ENCODE results near the gene NUAK1.

NUAK1 gene

DNA sequence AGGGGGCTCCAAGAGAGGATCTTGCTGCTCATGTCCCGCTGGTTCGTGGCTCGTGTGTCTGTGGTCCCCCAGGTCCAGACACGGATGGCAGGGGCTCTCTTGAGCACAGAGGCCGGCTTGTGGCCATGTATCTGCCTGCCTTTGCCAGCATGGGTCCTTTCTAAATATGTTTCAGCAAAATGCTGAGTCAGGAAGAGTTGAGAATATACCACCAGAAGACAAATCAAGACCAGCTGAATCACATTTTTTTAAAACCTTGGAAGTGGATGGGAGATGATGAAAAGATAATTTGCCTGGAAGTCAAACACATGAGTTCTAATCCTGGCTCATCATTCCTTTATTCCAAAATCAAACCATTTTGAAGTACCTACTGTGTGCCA lies 58.0 kb downstream of the NUAK1 start:
- FAIRE-seq: no peak

DNA sequence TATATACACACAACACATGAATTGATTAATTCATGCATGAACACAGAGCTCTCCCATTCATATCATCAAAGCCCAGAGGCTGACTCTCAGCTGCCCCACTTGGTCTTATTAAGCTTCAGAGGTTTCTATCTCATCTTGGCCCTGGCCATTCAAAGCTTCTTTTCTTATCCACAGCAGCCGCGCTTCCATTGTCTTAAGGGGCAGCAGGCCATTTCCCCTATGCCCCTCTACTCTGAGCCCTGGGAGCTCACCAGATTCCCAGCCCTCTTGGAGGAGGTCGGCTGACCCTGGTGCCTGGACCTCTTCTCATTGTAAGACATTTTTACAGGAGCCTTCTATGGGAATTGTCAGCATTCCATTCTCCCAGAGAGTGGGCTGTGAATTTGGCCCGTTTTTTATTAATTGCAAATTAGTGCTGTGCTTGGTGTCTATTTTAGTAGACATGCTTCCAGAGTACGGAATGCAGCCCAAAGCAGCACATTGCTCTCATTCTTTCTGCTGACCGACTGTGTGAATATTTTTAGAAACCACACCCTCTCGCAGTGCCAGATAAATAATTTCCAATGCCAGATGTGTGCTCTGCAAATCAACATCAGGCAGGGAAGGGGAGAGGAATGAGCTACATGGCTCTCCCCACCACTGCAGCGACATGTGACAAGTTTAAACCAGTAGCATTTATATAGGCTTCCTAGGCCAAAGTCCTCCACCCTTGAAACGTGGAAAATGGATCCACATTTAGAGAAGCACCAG lies 58.5 kb downstream of the NUAK1 start:
- FAIRE-seq: no peak

DNA sequence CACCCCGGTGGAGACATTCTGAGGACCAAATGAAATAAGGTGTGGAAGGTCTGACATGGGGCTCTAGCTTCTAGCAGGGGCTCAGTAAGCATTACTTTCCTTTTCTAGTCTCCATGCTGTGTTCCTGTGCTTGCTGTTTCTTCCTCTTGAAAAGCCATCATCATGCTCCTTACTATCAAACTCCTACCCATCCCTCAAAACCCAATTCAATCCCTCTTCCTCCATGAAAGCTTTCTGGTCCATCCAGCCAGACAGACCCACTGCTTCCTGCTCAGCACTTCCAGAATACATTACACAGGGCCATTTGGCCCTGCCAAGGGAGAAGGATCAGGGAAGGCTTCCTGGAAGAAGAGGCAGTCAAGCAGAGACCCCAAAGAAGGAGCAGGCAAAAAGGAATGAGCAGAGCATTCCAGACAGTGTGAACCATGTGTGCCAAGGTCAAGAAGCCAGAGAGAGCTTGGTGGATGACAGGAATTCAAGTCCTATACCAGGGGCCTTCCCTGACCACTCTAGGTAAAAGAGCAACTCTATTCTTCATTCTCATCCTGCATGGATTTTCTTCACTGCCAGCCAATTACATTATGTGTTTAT lies 59.5 kb downstream of the NUAK1 start:
- no peak for FAIRE-seq

DNA sequence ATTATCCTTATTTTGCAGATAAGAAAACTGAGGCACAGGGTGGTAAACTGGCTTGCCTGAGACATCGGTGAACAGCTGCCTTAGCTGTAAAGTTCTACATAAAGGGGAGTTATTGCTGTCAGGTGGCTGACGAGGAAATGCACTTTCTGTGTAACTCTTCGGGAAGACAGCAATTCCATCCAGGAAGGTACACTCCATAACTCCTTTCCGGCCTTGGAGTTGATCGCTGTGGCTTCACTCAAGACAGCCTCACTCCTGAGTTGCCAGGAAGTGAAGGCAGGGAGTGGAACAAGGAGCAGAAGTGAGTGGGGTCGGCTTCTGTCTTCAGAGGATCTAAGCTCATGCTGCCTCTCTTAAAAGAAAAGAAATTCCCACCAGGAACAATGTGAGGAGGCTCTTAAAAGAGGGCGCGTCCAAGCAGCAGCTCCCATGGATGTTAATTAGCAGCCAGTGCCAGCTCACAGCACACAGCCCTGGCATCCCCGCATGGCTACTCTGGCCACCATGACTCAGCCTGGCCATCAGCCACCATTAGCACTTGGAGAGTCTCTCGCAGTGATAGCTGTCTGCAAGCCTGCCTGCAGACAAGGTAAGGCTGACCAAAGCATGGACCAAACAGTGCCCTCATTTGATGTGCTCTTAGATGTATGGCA lies 60.3 kb downstream of the NUAK1 start:
- FAIRE-seq: no peak

DNA sequence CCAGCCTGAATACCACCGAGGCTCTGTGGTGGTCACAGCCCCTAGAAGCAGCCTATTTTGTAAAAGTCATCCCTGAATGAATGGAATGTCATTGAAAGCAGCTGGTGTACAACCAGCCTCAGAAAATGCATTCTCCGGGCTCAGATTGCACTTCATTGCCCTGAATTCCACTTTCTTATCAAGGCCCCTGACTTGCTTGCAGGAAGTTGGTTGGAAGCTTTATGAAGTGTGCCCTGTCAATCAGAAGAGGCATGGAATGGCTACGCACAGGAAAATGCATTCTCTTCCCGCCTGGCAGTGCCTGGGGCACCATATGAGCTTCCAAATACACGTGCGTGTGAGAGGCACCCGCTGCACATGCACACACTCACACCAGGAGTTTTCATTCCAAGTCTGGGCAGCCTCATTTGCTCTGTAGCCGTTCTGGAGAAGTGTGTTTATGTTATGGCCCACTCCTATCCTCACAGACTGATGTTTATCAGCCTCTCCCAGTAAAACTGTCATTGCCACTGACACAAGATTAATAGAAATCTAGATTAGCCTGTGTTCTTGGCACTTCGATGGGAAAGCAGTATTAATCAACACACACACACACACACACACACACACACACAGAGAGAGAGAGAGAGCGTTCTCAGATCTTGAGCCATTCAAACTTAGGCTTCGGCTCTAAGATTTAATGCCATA lies 63.9 kb downstream of the NUAK1 start:
- FAIRE-seq: no peak

DNA sequence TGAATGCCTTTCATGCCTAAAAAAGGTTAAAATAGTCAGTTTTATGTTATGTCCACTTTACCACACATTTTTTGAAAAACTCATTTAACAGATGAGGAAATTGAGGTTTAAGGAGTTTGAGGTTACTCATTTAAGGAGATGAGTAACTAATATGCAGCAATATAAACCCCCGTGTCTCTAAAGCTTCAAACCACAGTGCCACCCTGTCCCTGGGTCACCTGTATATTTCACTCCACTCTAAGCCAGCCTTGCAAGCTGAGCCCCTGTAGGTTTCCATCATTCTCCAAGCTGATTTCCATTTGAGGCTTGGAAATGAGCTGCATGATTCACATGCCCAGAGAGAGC lies 64.4 kb downstream of the NUAK1 start:
- no peak for FAIRE-seq

DNA sequence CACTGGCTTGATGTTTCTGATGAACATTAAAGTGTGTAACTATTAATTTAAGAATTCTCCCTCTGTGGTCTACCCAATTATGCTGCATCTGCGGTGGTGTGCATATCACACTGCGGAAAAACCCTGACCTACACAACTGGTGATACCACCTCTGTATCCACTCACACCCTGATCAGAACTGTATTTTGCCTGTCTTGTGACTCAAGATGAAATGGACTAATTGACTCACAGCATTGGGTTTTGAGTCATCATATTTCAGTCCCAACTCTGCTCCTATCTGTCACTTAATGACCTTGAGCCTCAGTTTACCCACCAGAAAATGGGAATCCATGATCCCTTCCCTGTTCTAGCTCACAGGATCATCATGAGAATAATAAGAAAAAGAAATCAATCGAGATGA lies 65.6 kb downstream of the NUAK1 start:
- FAIRE-seq: no peak

DNA sequence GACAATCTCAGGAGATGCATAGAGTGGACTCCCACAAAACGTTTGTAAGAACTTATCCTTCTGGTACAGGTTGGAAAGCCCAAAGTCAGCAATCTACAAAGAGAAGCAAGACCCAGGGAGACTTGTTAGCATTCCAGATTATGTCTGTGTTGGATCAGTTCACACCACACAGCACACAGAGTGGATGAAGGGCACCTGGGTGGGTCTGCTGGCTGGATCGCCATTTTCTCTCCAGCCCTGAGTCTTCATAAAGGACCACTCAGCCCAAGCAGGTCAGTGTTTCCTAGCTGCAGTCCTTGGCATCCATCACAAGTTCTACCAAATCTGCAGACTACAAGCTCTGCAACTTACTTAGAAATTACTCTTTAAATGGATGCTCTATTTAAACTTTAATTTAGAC lies 66.0 kb downstream of the NUAK1 start:
- FAIRE-seq: no peak

DNA sequence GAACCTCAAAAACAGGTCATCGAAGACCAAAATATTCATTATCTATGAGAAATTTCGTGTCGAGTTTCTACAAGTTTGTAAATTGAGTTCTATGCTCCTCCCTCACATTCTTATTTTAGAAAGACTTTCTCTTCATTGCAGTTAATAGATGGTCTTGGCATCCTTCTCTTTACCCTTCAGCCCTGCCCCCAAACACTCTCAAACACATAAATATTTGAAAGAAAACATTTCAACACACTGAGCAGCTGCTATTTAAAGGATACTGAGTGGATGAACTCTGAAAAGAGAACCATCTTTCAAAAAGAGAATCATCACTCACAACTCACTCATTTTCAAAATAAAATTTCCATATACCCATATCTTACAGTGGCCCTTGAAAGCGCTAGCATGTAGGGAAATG lies 67.1 kb downstream of the NUAK1 start:
- no peak for FAIRE-seq

DNA sequence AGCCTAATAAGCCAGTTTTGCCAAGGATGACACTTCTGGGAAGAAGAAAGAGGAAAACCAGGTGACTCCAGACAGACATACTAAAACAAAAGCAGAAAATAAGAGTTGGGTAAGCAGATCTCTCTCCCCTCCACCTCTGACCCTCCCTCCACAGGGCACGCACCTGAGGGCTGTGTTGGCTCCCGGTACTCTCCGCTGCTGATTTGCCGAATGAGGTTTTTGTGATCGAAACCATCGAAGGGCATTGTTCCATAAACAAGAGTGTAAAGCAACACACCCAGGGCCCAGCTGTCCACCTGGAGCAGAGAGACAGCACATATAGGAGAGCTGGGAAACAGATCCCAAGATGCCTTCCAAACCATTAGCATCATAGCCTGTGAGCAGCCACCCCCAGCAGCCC lies 68.1 kb downstream of the NUAK1 start:
- no peak for FAIRE-seq

DNA sequence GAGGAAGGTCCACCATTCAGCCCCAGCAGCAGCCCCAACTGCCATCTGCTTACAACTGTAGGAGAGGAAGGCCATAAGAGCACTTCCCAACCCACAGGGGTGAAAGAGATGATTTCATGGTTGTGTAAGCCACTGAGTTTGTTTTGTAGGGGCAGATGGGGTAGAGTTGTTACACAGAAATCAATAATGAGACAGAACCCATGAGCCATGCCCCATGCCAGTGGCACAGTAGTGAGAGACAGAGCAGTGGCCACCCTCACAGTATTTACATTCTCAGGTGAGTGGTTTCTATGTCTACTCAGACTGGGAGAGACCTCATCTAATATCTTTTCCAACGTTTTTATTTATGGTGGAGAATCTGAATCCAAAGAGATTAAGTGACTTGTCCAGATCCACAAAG lies 68.6 kb downstream of the NUAK1 start:
- no peak for FAIRE-seq

DNA sequence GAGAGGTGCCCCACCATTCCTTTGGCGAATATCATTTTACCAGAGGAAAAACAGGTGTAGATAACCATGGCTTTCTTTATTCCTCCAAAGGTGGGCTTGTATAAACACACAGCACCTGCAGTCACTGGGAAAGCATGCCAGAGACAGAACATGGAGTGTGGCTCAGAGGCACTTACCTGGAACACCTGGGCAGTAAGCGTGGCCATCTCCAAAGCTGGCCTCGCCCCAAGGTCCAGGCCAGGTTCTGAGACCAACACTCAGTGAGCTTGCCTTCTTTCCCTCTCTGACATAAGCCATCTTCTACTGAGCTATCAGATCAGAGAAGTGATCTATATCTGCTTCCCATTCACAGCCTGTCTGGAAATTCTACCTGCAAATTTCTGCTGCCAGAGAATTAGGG lies 70.5 kb downstream of the NUAK1 start:
- FAIRE-seq: no peak

DNA sequence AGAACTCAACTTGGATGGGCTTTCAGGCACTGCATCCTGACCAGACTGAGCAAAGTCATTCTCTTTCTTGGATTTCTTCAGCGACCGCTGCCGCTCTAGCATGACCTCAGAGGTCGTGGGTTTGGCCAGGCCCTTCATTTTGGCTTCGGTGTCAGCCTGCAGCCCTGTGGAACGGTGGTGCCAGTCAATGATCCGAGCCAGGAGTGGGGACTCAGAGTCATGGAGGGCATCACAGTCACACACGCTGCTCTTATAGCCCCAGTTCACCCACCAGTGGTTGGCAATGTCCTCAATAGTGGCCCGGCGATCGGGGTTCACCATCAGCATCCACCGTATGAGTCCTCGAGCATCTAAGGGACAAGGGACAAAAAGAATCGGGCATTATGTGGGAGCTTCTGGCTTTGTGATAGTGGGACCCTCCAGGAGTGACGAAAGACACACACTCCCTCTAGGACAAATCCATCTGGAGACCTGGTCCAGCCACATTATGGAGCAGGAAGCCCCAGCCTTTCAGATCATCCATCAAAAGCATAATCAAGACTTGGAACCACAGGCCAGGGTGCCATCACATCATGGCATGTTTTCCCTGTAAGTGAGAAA lies 71.0 kb downstream of the NUAK1 start:
- FAIRE-seq: no peak

DNA sequence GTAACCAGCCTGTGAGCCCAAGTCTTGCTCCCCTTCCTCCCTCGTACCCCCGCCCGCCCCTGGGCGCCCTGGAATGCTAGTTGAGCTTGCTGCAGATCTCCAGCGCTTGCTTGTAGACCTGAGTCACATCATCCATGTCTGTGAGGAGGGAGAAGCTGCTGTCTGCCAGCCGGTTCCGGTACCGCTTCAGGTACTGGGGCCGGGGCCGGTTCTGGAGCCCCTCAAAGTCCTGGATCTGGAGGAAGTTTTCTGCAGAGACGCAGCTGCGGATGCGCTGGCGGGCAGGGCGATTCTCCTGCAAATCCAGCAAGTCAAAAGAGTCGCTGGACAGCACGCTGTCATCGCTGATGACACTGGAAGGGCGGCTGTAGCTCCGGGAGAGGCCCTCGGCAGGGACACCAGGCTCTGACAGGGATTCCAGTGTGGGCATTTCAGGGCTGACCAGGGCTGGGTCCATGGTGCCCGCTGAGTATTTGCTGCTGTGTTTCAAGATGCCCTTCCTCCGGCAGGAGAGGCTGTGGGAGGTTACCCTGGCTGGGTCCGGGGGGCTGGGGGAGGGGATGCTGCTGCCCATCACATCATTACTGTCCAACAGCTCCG lies 71.9 kb downstream of the NUAK1 start:
- no peak for FAIRE-seq

DNA sequence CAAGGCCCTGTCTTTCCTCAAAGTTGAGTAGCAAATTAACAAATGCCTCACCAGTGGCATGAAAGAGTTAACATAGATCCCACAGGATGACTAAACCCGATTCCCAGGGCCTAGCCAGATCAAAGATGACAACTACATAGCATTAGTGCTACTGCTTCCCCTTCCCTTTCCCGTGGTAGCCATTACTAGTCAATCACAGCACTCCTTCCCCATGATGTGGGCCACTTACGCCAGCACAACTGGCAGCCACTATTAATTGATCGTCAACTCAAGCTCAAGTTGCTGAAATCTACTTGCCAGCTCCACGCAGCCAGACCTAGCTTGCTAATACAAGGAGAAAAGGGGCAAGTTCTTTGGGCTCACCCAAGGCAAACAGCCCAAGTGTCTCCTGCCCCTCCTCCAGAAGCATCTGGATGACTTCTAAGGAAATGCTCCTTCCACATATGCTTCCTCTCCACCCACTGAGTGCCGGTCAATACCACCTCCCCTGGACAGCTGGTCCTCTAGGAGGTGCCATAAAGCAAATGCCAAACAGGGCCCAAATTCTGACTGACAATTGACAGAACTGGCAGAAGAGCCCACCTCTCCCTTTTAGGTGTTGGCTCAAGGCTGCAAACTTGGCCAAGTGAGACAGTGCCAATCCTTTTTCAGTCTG lies 72.6 kb downstream of the NUAK1 start:
- FAIRE-seq: no peak

DNA sequence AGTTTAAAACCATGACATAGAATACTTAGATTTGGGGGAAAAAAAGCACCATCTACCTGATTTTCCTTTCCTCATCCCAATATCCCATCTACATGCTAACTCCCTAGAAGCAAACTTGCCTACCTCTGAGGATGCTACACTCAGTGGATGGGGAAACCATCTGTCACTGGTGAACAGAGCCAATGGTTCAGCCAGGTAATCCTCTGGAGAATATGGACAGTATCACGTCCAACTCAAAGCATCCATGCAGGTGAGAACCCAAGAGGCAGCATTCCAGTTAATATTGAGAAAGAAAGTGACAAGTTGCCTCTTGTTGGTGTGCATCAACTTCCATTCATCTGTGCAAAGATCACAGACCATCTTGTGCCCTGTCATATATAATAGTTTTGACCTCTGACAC lies 73.2 kb downstream of the NUAK1 start:
- no peak for FAIRE-seq

DNA sequence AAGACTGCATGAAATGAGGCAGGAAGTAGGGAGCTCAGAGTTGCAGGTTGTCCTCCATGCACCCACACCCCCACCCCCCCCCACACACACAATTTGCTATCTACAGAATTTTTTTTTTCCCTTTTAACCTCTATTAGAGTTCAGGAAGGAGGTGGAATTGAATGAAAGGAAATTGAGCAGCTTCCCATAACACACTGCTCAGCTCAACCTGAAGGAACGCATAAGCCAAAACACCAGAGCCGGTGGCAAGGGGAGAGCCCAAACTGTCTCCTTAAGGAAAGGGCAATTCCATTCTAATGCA lies 74.1 kb downstream of the NUAK1 start:
- no peak for FAIRE-seq

DNA sequence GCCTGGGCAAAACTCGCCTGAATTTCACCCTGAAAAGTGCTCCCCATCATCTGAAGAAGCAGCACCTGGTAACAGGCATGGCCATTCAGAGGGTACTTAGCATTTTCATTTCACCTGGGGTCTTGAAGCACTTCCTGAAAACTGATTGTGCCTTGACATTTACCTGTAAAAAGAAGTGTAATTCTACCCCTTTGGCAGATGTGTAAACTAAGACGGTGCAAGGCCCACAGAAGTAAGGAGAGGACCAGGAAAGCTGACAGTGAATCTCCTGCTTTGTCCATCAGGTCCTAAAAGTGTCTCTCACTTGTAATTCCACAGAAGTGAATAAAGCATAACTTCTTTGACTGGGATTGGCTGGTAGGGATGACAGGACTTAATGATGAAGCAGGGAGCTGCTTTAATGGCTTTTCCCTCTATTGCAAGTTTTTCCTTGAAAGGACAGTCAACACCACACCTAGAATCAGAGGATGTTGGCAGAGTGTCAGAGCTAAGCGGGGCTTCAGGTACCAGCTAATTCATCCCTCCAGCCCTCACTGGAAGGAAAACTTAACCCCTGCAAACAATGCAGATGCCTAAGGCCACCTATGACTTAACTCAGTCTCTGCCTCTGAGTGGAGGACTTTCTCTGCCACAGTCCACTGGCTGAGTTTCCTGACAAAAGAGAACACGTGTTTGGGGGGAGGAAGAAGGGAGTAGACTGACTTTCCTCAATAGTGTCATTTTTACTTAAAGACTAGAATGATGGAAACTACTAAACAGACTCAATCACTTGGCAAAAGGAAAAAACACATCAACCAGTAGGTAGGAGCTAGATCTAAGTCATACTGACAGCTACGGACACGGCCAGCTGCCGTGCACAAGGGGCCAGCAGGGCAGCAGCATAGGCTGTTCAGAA lies 74.7 kb downstream of the NUAK1 start:
- no peak for FAIRE-seq

DNA sequence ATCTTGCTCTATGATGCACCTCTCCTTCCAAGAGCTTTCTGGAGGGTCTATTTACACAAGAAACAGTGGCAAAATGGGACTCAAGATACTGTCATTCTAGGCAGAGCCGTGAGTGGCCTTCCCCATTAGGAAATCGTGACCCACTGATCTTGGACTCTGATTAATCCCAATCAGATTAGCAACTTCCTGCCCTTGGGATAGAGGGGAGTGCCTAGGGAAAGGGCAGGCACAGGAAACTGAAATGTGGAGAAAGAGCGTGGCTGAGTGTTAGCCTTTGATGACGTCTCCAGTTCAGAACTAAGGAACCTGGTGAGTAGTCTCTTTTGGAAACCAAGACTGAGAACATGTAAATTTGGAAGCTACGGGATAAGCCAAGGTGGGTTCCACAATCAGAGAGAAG lies 76.1 kb downstream of the NUAK1 start:
- FAIRE-seq: no peak

DNA sequence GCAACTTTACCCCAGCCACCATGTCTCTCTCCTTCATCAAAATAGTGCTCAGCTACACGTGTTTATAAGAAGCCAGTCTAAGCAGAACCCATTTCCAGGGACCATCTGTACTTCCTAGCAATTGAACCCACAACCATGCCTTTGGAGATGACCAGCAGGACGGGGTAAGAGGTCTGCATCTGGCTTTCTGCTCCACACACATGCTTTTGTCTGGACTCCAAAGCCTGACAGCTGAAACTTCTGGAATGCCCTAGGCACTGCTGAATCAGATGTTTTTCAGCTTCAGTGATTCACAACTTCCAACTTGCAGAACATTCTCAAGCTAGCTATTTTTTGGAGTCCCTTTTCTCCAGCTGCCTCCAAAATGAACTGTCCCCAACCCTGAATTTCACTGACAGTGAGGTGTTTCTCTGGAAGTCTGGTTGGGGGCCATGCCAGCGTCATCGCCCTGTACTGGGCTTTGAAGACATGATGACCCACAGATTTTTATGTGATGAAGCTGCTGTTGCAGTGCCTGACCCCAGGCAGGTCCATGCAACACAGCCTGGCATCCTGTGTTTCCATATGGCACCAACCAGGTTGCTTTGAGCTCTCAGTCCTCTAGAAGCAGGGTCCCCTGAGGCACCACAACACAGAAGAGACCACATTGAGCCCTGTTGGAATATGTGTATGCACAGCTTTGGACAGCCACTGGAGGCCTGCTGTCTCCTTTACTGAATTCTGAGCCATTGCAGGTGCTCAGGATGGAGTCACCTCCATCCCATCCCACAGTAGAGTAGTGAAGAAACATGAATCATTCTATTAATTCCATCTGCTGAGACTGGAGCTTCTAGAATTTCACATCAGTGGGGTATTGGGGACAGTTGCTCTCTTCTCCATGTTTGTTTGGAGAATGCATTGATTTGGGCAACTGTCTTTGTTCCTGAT lies 80.2 kb downstream of the NUAK1 start:
- no peak for FAIRE-seq

DNA sequence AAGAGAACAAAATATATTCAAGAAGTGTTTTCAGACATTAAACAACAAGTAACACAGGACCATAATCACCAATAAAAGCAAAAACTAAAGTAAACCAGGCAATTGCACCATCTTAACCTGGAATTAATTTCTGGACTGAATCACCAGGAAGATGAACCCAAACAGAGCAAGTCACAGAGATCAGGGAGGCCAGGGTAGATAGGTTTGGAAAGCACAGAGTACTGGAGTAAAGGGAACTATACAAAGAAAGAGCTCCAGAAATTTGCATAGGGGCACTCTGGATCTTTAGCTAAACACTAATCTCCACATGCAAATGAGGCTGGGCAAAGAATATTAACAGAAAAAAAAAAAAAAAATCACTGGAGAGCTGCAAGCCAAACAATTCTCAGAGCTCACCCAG lies 84.7 kb downstream of the NUAK1 start:
- FAIRE-seq: no peak
